Measurements from ENCODE around the gene RSF1.

DNA sequence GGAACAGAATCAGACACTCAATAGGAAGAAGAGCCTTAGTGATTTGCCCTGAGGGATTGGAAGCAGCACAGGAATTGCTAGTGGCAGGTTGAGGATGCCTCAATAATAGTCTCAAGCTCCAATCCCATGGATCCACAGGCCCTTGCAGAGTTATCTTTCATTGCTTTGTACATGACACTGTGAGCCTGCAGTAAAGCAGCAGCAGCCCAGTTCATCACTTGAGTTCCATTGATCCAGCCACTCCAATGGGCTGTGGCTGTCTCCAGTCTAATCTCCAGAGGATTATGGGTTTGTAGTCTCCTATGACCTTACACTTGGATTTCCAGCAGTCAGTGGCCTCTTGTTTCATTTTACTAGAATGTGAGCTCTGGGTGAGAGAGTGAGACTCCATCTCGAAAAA is 45.8 kb upstream of the RSF1 start:
- TF ChIP-seq ZNF274 (IDR thresholded peaks at IDR 0.05; ENCODE audit: low read depth, low read length) = no peak
- no peak for TF ChIP-seq YY1 (IDR thresholded peaks at IDR 0.05; ENCODE audit: insufficient read depth, insufficient read length)

Data from NT2/D1 (cell line).